Astrocyte of the cerebellum (primary cell): ENCODE measurements around the gene METTL15.
"Not testable (repeated sequence)": the region's sequence is repeated elsewhere in the genome, so short reads cannot be mapped to it uniquely, and the experiment has no call there.

Experiments used
- DNase-seq: peaks from one replicate; pipeline ENCODE4 v3.0.0-alpha.2; 2011; ENCODE audit warnings: low read depth
- H3K4me3 ChIP-seq: 2 replicates; pipeline ENCODE4 v1.5.1; 2011; ENCODE audit warnings: mild to moderate bottlenecking, low read depth, low read length, moderate library complexity
- CTCF ChIP-seq: IDR thresholded peaks from 2 replicates; pipeline ENCODE4 v1.5.1; 2012; ENCODE audit warnings: low read length, low read depth, moderate library complexity, mild to moderate bottlenecking; ENCODE audit errors: missing control alignments
- in situ Hi-C: cut with HindIII; loops from 2 replicates; pipeline ENCODE4 v1.10.0; 2017; ENCODE audit warnings: low sequenced_read_pairs

Gene METTL15

GRCh38 chr11:28347371-28347770, 239.2 kb downstream of the METTL15 start:
- in situ Hi-C loops: no loop called here
- no peak for TF ChIP-seq CTCF
- DNase-seq: no peak
- H3K4me3 ChIP-seq: no peak overlapping the region

- H3K4me3 ChIP-seq: no peak overlapping the region
- in situ Hi-C loops: no loop called here
- no peak for TF ChIP-seq CTCF
- no peak for DNase-seq
These were observed 242.0 kb downstream of the METTL15 start for GRCh38 chr11:28350216-28350615.

GRCh38 chr11:28353991-28354390, 245.8 kb downstream of the METTL15 start:
- DNase-seq: no peak
- TF ChIP-seq CTCF: no peak
- in situ Hi-C loops: no loop called here
- no peak overlapping the region for H3K4me3 ChIP-seq

GRCh38 chr11:28366549-28367346, 258.6 kb downstream of the METTL15 start:
- H3K4me3 ChIP-seq: no peak overlapping the region
- DNase-seq: no peak
- TF ChIP-seq CTCF: no peak
- in situ Hi-C loops: no loop called here

- DNase-seq, in situ Hi-C loops, H3K4me3 ChIP-seq: not testable (repeated sequence)
These were observed 269.9 kb downstream of the METTL15 start for GRCh38 chr11:28378095-28378494.
